HCT116 (cell line): Measurements from ENCODE around the gene NDUFB3. TPM values are rescaled to one million over a fixed set of nuclear protein-coding genes. Genes with fewer than 3 reads are reported as not detected.

Source experiments
- ATAC-seq: fragments of 200-7000 bp; cut with Tn5 transposase; 2 replicates; pipeline ENCODE4 v1.9.1; 2020; ENCODE audit warnings: mild to moderate bottlenecking, moderate library complexity
- BruUV-seq: library from RNA; stranded (reverse); fragments of 400-500 nt; replicated peaks from 2 replicates; lab custom pipeline; 2021; lab: Mats Ljungman, UMichigan
- CTCF ChIA-PET: fragments of 300-600 bp; sonication (Branson Sonifier 250); formaldehyde crosslinking; loops from one replicate; lab custom pipeline; 2021; ENCODE audit warnings: antibody characterized with exemption; lab: Charles Lee
- POLR2A ChIA-PET: fragments of 300-600, 350-600 bp; sonication (Branson Sonifier 250); formaldehyde crosslinking; loops from one replicate; lab custom pipeline; 2021; ENCODE audit warnings: antibody characterized with exemption; lab: Charles Lee
- RAD21 ChIA-PET, 2 experiments: fragments of 300-600 bp; sonication (Branson Sonifier 250); formaldehyde crosslinking; loops; one replicate each; lab custom pipeline; 2023; ENCODE audit warnings: low total read pairs in 2 of 2; ENCODE audit not compliant: uncharacterized antibody in 2 of 2, unreplicated experiment in 2 of 2, low non-redundant PET in 1 of 2; lab: Charles Lee
- DNase-seq: peaks from one replicate; pipeline ENCODE4 v3.0.0-alpha.2; 2010; ENCODE audit warnings: low read depth, low spot score
- H2AFZ ChIP-seq: fragments of 200-600 bp; shearing (Covaris generic), sonication (generic); 2 replicates; pipeline ENCODE4 v1.6.1; 2017; ENCODE audit warnings: low read depth, mixed run types, mixed read lengths, antibody characterized with exemption, low read length; ENCODE audit not compliant: poor library complexity, severe bottlenecking
- H3K27ac ChIP-seq: 2 replicates; pipeline ENCODE4 v1.5.1; 2012; ENCODE audit warnings: low read depth, low read length
- H3K27me3 ChIP-seq: fragments of 200-600 bp; sonication (generic); 2 replicates; pipeline ENCODE4 v1.6.1; 2016; ENCODE audit warnings: mixed run types, low read length, mixed read lengths; ENCODE audit not compliant: insufficient read depth
- H3K36me3 ChIP-seq, 2 experiments: fragments of 200-500 bp in 1 of 2; fragments of 200-600 bp in 1 of 2; sonication (Bioruptor generic) in 1 of 2; sonication (generic) in 1 of 2; 2 replicates each; pipeline versions ENCODE4 v1.5.1 to v1.6.1; 2014 to 2016; ENCODE audit warnings: low read length in 2 of 2, inconsistent platforms in 1 of 2, mixed read lengths in 1 of 2, mixed run types in 1 of 2; ENCODE audit not compliant: insufficient read depth in 2 of 2, control insufficient read depth in 1 of 2
- H3K4me1 ChIP-seq, 2 experiments: fragments of 200-600 bp in 1 of 2; sonication (generic) in 1 of 2; 2 replicates each; pipeline versions ENCODE4 v1.5.1 to v1.6.1; 2012 to 2017; ENCODE audit warnings: low read length in 2 of 2, inconsistent platforms in 1 of 2, mild to moderate bottlenecking in 1 of 2, mixed read lengths in 1 of 2, mixed run types in 1 of 2, moderate library complexity in 1 of 2; ENCODE audit not compliant: insufficient read depth in 2 of 2, control insufficient read depth in 1 of 2
- H3K4me2 ChIP-seq: fragments of 200-600 bp; sonication (generic); 2 replicates; pipeline ENCODE4 v1.6.1; 2017; ENCODE audit warnings: mixed run types, low read length, mixed read lengths
- H3K4me3 ChIP-seq, 2 experiments: fragments of 200-600 bp in 1 of 2; sonication (generic) in 1 of 2; replicated peaks in 1 of 2; 2 replicates each; pipeline ENCODE4 v1.5.1; 2011 to 2016; ENCODE audit warnings: low read length in 2 of 2, control low read depth in 1 of 2, low read depth in 1 of 2, mild to moderate bottlenecking in 1 of 2, mixed read lengths in 1 of 2, mixed run types in 1 of 2
- H3K79me2 ChIP-seq: fragments of 200-600 bp; sonication (generic); 2 replicates; pipeline ENCODE4 v1.6.1; 2017; ENCODE audit warnings: mild to moderate bottlenecking, mixed run types, low read length, moderate library complexity, mixed read lengths; ENCODE audit not compliant: insufficient read depth
- H3K9ac ChIP-seq: fragments of 200-600 bp; sonication (generic); 2 replicates; pipeline ENCODE4 v1.6.1; 2016; ENCODE audit warnings: low read length, mixed read lengths
- H3K9me2 ChIP-seq: fragments of 200-600 bp; sonication (generic), shearing (Covaris generic); 2 replicates; pipeline ENCODE4 v1.6.1; 2017; ENCODE audit warnings: mixed run types, mild to moderate bottlenecking, moderate library complexity; ENCODE audit not compliant: insufficient read depth
- H3K9me3 ChIP-seq, 2 experiments: fragments of 200-500 bp in 1 of 2; fragments of 200-600 bp in 1 of 2; sonication (Bioruptor generic) in 1 of 2; sonication (generic) in 1 of 2; 2 replicates each; pipeline ENCODE4 v1.6.1; 2014 to 2017; ENCODE audit warnings: low read length in 2 of 2, mixed read lengths in 2 of 2, inconsistent platforms in 1 of 2, low read depth in 1 of 2, mild to moderate bottlenecking in 1 of 2, mixed run types in 1 of 2, moderate library complexity in 1 of 2; ENCODE audit not compliant: control insufficient read depth in 1 of 2, insufficient read depth in 1 of 2
- H4K20me1 ChIP-seq: fragments of 200-600 bp; sonication (generic), shearing (Covaris generic); 2 replicates; pipeline ENCODE4 v1.6.1; 2017; ENCODE audit warnings: mixed run types, mild to moderate bottlenecking, moderate library complexity; ENCODE audit not compliant: insufficient read depth
- EZH2phosphoT487 ChIP-seq: fragments of 200-600 bp; IDR thresholded peaks from 2 replicates; pipeline ENCODE4 v1.6.1; 2018; ENCODE audit warnings: antibody characterized with exemption, borderline replicate concordance
- FOSL1 ChIP-seq: IDR thresholded peaks from 2 replicates; pipeline ENCODE4 v1.6.1; 2012; ENCODE audit warnings: low read depth
- JUND ChIP-seq: IDR thresholded peaks from 2 replicates; pipeline ENCODE4 v1.6.1; 2012
- REST ChIP-seq: IDR thresholded peaks from 2 replicates; pipeline ENCODE4 v1.6.1; 2012; ENCODE audit warnings: low read depth
- ZBTB33 ChIP-seq: IDR thresholded peaks from 2 replicates; pipeline ENCODE4 v1.6.1; 2011; ENCODE audit warnings: mild to moderate bottlenecking, low read length, moderate library complexity; ENCODE audit not compliant: insufficient replicate concordance; ENCODE audit errors: extremely low read depth
- ZFX ChIP-seq: fragments of 450-650 bp; IDR thresholded peaks from 2 replicates; pipeline ENCODE4 v1.6.1; 2017
- intact Hi-C: fragments of 100-400 bp; cut with micrococcal nuclease; formaldehyde crosslinking; loops from 2 replicates; pipeline ENCODE4 v1.10.0; 2022
- total RNA-seq: library from RNA; stranded (reverse); gene quantifications from one replicate; pipeline ENCODE4 v1.2.1, GENCODE V29; 2021; ENCODE audit not compliant: unreplicated experiment

Gene NDUFB3
- total RNA-seq, 1 experiment from 2014 or later, result 94.6 TPM

- no TSS peak for BruUV-seq
- ATAC-seq (no peak), DNase-seq (no peak)
- H3K4me1 ChIP-seq, result peaks cover 13 to 84% of the 10 kb centered on the region in 2 experiments
- ChIA-PET CTCF (interaction anchor here (1.2 kb wide), 1 partner anchor 9 kb away, joined by 4 read pairs; no protein-coding TSS in a partner anchor), POLR2A (no interaction called here), RAD21 (no interaction called here)
- H3K27me3 ChIP-seq, result no peaks in the 10 kb centered on the region
- H3K9me2 ChIP-seq, result no peaks in the 10 kb centered on the region
- no peak overlapping the region for H3K27ac ChIP-seq
- peak overlapping the region; percentile 14 for H3K9ac ChIP-seq
- no peak overlapping the region for H3K4me3 ChIP-seq
- no peak for TF ChIP-seq REST
- no peak for TF ChIP-seq JUND
- no peak for TF ChIP-seq FOSL1
- TF ChIP-seq ZBTB33, result no peak
- no peak for TF ChIP-seq EZH2phosphoT487
- no peak for TF ChIP-seq ZFX
- no peak overlapping the region for H2AFZ ChIP-seq
- peaks cover 0 to 1% of the 10 kb centered on the region in 2 experiments; a peak in 1 of 4 replicates for H3K36me3 ChIP-seq
- H3K9me3 ChIP-seq, result no peaks in the 10 kb centered on the region
- H3K79me2 ChIP-seq, result peaks cover 79% of the 10 kb centered on the region
- intact Hi-C loops, result no loop called here
- peak overlapping the region; percentile 24; the same call in 1 of the 2 replicates for H3K4me2 ChIP-seq
- no peaks in the 10 kb centered on the region for H4K20me1 ChIP-seq
These were observed 55.8 kb downstream of the NDUFB3 start for GRCh38 chr2:201127570-201127969.
